Measurements from ENCODE around the gene RAB7A. TPM values are rescaled to one million over a fixed set of nuclear protein-coding genes. Genes with fewer than 3 reads are reported as not detected.

Gene RAB7A
- total and polyA plus RNA-seq, 2 of the 13 experiments (the other 11 are each of a cell fraction or from before 2014, with no cell fraction given) = 26.5 to 182 TPM

- no TSS peak for BruUV-seq (replicated peaks)
- no peak for DNase-seq (ENCODE audit: low spot score)
- no peak for FAIRE-seq
- Histone ChIP-seq H3K36me3 (replicated peaks in 1 of 2; ENCODE audit: control insufficient read depth in 1 of 2, insufficient read depth in 2 of 2, low read length in 2 of 2) (peaks cover 0 to 4% of the 10 kb centered on the region in 2 experiments; a peak in 1 of 5 replicates), H3K4me2 (ENCODE audit: low read depth, low read length) (peak overlapping the region; percentile 21; the same call in 1 of the 2 replicates), H2AFZ (ENCODE audit: low read length) (no peak overlapping the region), H3K9ac (ENCODE audit: insufficient read depth, low read depth, low read length) (no peak overlapping the region), H3K4me1 (ENCODE audit: insufficient read depth, low read length) (peaks cover 63% of the 10 kb centered on the region), H3K4me3 (replicated peaks in 1 of 3; ENCODE audit: insufficient read depth in 1 of 3, low read depth in 2 of 3, low read length in 3 of 3) (no peak overlapping the region), H3K27me3 (ENCODE audit: control insufficient read depth in 1 of 2, insufficient read depth in 2 of 2, low read length in 2 of 2) (no peaks in the 10 kb centered on the region), H3K27ac (ENCODE audit: extremely low read length, insufficient read depth, low read length) (no peak overlapping the region), H3K9me3 (ENCODE audit: low read length) (no peaks in the 10 kb centered on the region), H3K79me2 (ENCODE audit: insufficient read depth, low read length) (peaks cover 79% of the 10 kb centered on the region), H4K20me1 (ENCODE audit: insufficient read depth, low read length) (peaks cover 53% of the 10 kb centered on the region)
- no peak for ATAC-seq
- intact Hi-C loops (cut with micrococcal nuclease; ENCODE audit: unreplicated experiment) (no loop called here), in situ Hi-C loops (cut with HindIII; ENCODE audit: extremely low pct_ligation_motif_present, low pct_unique_long_range_greater_than_20kb) (no loop called here)
- CTCF ChIA-PET (ENCODE audit: low intra/inter-chr PET ratio, low total read pairs) = no interaction called here
- 68% methylated on average over 3 of the region's 3 CpGs for WGBS (ENCODE audit: low lambda C conversion rate)
- TF ChIP-seq EP300 (IDR thresholded peaks at IDR 0.05; ENCODE audit: low read depth in 2 of 2, low read length in 2 of 2) (no peak), EP300 (CRISPR knock-in tag; IDR thresholded peaks at IDR 0.05; ENCODE audit: borderline replicate concordance) (no peak), ADNP (CRISPR knock-in tag; IDR thresholded peaks at IDR 0.05) (no peak), ZNF121 (CRISPR knock-in tag; IDR thresholded peaks at IDR 0.05) (peak; percentile 87), SOX13 (IDR thresholded peaks at IDR 0.05) (no peak), SOX13 (CRISPR knock-in tag; conservative IDR thresholded peaks at IDR 0.05 in 1 of 2, IDR thresholded peaks at IDR 0.05 in 1 of 2) (peak in 1 of 2 experiments; percentile 34; a peak in 1 of 4 replicates), ZNF567 (CRISPR knock-in tag; IDR thresholded peaks at IDR 0.05; ENCODE audit: borderline replicate concordance) (no peak)
- POLR2A ChIA-PET = no interaction called here
Observed at GRCh38 chr3:128775906-128776542, 50.0 kb downstream of the RAB7A start.

GRCh38 chr3:128780101-128780837 is 54.3 kb downstream of the RAB7A start:
- peaks cover 0 to 4% of the 10 kb centered on the region in 2 experiments; a peak in 1 of 5 replicates for H3K36me3 ChIP-seq (replicated peaks in 1 of 2; ENCODE audit: control insufficient read depth in 1 of 2, insufficient read depth in 2 of 2, low read length in 2 of 2)
- intact Hi-C loops (cut with micrococcal nuclease; ENCODE audit: unreplicated experiment) (loop anchor here (5.0 kb wide), 1 partner anchor 53 kb away; the partner anchor contains the start of gene RAB7A), in situ Hi-C loops (cut with HindIII; ENCODE audit: extremely low pct_ligation_motif_present, low pct_unique_long_range_greater_than_20kb) (no loop called here)
- no peak overlapping the region; the same call in 1 of the 2 replicates for H3K4me2 ChIP-seq (ENCODE audit: low read depth, low read length)
- H3K27ac ChIP-seq (ENCODE audit: extremely low read length, insufficient read depth, low read length) = no peak overlapping the region
- TF ChIP-seq ZNF580 (CRISPR knock-in tag; IDR thresholded peaks at IDR 0.05; ENCODE audit: borderline replicate concordance, low read depth) (no peak), CREB1 (IDR thresholded peaks at IDR 0.05) (no peak), CREB1 (CRISPR knock-in tag; IDR thresholded peaks at IDR 0.05) (0 out of 2 replicates have a peak, but pooled peaks have one; percentile 13)
- WGBS (ENCODE audit: low lambda C conversion rate) = 64% methylated on average over 1 of the region's 1 CpG
- no peak for FAIRE-seq
- no peak overlapping the region for H3K9ac ChIP-seq (ENCODE audit: insufficient read depth, low read depth, low read length)
- no peaks in the 10 kb centered on the region for H3K27me3 ChIP-seq (ENCODE audit: control insufficient read depth in 1 of 2, insufficient read depth in 2 of 2, low read length in 2 of 2)
- CTCF ChIA-PET (ENCODE audit: low intra/inter-chr PET ratio, low total read pairs) = no interaction called here
- H2AFZ ChIP-seq (ENCODE audit: low read length) = no peak overlapping the region
- ATAC-seq = no peak
- H3K4me1 ChIP-seq (ENCODE audit: insufficient read depth, low read length) = peaks cover 77% of the 10 kb centered on the region
- BruUV-seq (replicated peaks) = no TSS peak
- no peak for DNase-seq (ENCODE audit: low spot score)
- H3K9me3 ChIP-seq (ENCODE audit: low read length) = no peaks in the 10 kb centered on the region
- H3K79me2 ChIP-seq (ENCODE audit: insufficient read depth, low read length) = peaks cover 95% of the 10 kb centered on the region
- POLR2A ChIA-PET = no interaction called here
- no peak overlapping the region for H3K4me3 ChIP-seq (replicated peaks in 1 of 3; ENCODE audit: insufficient read depth in 1 of 3, low read depth in 2 of 3, low read length in 3 of 3)
- peaks cover 65% of the 10 kb centered on the region for H4K20me1 ChIP-seq (ENCODE audit: insufficient read depth, low read length)
